Muscle layer of duodenum (tissue), 2 donors: ENCODE data around the gene KCND2.

Experiments used
- H3K27ac ChIP-seq: one replicate; pipeline ENCODE4 v1.7.0; 2013; ENCODE audit warnings: mild to moderate bottlenecking, low read length
- H3K27me3 ChIP-seq: one replicate; pipeline ENCODE4 v1.7.0; 2013; ENCODE audit warnings: low read depth, mild to moderate bottlenecking, control low read depth, low read length
- H3K36me3 ChIP-seq, 2 donors: one replicate each; pipeline ENCODE4 v1.7.0; 2013; ENCODE audit warnings: low read length in 2 of 2, control low read depth in 1 of 2, mild to moderate bottlenecking in 1 of 2; ENCODE audit not compliant: insufficient read depth in 2 of 2, control insufficient read depth in 1 of 2
- H3K4me1 ChIP-seq, 2 donors: one replicate each; pipeline ENCODE4 v1.7.0; 2013; ENCODE audit warnings: low read length in 2 of 2, mild to moderate bottlenecking in 2 of 2, control low read depth in 1 of 2, moderate library complexity in 1 of 2; ENCODE audit not compliant: insufficient read depth in 2 of 2, control insufficient read depth in 1 of 2
- H3K4me3 ChIP-seq, 2 donors: one replicate each; pipeline ENCODE4 v1.7.0; 2013; ENCODE audit warnings: low read length in 2 of 2, low read depth in 1 of 2, mild to moderate bottlenecking in 1 of 2
- H3K9me3 ChIP-seq, 2 donors: one replicate each; pipeline ENCODE4 v1.7.0; 2013; ENCODE audit warnings: low read length in 2 of 2, control low read depth in 1 of 2, mild to moderate bottlenecking in 1 of 2; ENCODE audit not compliant: control insufficient read depth in 1 of 2
- donor health status: healthy.

The KCND2 gene

DNA sequence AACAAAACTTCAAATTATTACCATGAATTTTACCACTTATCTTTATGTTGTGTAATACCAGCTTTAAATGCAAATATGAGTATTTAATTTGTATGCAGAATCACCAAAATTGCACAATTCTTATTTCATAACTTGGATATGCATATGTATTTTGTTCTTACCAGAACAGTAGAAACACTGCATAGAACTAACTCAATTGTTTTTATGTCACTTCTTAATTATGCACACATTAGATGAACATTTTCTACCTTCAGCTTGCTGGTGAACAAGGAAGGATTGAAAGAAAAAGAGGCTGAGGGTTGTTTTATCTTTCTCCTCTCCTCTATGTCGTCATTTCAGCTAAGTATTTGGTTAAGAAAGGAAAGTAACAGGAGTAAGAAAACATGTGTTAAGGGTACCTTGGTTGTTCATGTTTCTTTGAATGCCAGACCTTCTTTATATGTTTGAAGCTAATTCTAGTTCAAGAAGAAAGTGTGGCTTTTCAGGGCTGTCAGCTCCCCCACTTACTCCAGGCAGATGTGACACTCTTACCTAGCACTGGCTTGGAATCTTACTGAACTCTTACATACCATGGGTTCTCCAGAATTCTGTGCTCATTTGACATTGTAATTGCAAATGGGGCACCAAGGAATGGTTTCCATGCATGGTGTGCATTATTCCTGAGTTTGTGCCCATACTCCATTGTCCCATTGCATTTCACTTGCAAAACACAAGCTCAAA, 436.4 kb downstream of the KCND2 start:
- Histone ChIP-seq H3K27ac (no peak overlapping the region), H3K4me1 (no peaks in the 10 kb centered on the region), H3K4me3 (no peak overlapping the region), H3K9me3 (no peaks in the 10 kb centered on the region), H3K36me3 (no peaks in the 10 kb centered on the region), H3K27me3 (no peaks in the 10 kb centered on the region)

DNA sequence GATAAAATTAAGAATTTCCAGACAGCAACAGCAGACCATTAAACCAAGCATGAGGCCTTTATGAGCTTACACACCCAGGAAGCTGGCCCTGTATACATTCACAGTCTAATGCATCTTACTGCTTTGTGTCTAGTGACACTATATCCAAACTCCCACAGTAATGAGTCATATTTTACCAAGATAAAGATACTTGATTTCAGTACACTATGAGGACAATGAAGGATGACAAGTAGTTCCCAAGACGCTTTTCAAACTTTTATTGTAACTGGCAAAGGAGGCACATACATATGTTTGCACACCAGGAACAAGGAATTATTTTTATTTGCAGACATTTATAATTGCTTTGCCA, 437.0 kb downstream of the KCND2 start:
- Histone ChIP-seq H3K27ac (no peak overlapping the region), H3K4me3 (no peak overlapping the region), H3K27me3 (no peaks in the 10 kb centered on the region), H3K36me3 (no peaks in the 10 kb centered on the region), H3K9me3 (no peaks in the 10 kb centered on the region), H3K4me1 (no peaks in the 10 kb centered on the region)

DNA sequence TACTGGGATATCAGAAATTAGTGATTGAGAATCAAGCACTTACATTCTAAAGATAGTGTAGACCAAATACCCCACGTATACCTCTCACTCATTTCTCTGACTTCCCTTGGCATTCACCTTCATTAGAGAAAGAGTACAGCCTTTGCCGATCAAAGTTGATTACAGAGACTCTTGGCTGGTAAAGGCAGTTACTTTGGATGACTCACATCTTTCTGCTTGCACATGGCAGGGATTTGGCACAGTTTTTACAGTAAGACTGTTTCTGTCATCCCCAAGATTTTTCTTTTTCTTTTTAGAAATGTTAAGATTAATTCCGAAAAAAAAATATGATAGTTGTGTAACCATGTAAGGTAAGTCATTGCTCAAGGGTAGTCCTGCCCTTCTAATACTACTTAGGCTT, 442.0 kb downstream of the KCND2 start:
- Histone ChIP-seq H3K9me3 (no peaks in the 10 kb centered on the region), H3K36me3 (no peaks in the 10 kb centered on the region), H3K27ac (no peak overlapping the region), H3K4me3 (no peak overlapping the region), H3K27me3 (no peaks in the 10 kb centered on the region), H3K4me1 (no peaks in the 10 kb centered on the region)

DNA sequence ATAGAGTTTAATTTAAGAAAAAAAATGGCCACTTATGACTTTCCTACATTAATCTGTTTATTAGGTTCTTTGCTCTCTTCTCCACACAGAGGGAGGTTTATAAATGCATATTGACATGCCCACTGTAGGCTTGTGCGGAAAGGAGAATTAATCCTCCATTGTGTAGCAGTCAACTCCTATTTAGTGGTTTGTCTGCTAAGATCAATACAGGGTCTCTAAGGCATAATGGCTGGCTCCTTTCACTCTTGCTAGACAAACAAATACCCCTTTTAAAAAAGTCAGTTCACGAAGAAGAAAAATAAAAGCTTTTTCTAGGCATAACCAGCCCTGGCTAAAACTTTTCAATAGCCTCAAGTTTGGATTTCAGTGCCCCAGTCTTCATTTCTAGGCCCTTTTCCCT, 443.3 kb downstream of the KCND2 start:
- Histone ChIP-seq H3K4me3 (no peak overlapping the region), H3K27me3 (no peaks in the 10 kb centered on the region), H3K4me1 (no peaks in the 10 kb centered on the region), H3K36me3 (no peaks in the 10 kb centered on the region), H3K27ac (no peak overlapping the region), H3K9me3 (no peaks in the 10 kb centered on the region)

DNA sequence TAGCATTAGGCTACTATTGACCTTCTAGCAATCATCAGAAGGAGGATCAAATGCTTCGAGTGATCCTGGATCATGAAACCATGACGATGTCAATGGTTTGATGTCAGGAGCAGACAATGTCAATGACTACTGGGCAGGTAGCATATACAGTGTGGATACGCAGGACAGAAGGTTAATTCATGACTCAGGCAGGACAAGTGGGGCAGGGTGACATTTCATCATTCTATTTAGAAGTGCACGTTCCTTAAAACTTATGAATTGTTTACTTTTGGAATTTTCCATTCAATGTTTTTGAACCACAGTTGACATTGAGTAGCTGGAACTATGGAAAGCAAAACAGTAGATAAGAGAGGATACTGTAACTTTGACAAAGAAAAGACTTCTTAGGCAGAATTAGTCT, 444.2 kb downstream of the KCND2 start:
- Histone ChIP-seq H3K4me3 (no peak overlapping the region), H3K27me3 (no peaks in the 10 kb centered on the region), H3K36me3 (no peaks in the 10 kb centered on the region), H3K4me1 (no peaks in the 10 kb centered on the region), H3K27ac (no peak overlapping the region), H3K9me3 (no peaks in the 10 kb centered on the region)

DNA sequence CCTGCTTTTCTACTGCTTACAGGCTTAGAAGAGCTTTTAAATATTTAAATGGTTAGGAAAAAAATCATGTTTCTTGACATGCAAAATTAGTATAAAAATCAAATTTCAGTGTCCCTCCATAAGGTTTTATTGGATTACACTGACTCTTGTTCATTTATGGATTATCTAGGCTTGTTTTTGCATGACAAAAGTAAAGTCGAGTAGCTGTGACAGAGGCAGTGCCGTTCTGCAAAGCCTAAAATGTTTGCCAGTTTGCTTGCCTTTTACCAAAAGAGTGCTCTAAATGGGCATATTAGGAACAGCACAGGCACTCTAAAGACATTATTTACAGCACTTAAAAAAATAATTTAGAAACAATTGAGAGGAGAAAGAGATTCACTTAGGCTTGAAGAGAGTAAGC, 445.4 kb downstream of the KCND2 start:
- no peak overlapping the region for H3K4me3 ChIP-seq
- H3K36me3 ChIP-seq = no peaks in the 10 kb centered on the region
- no peaks in the 10 kb centered on the region for H3K27me3 ChIP-seq
- H3K9me3 ChIP-seq = no peaks in the 10 kb centered on the region
- no peaks in the 10 kb centered on the region for H3K4me1 ChIP-seq
- no peak overlapping the region for H3K27ac ChIP-seq

DNA sequence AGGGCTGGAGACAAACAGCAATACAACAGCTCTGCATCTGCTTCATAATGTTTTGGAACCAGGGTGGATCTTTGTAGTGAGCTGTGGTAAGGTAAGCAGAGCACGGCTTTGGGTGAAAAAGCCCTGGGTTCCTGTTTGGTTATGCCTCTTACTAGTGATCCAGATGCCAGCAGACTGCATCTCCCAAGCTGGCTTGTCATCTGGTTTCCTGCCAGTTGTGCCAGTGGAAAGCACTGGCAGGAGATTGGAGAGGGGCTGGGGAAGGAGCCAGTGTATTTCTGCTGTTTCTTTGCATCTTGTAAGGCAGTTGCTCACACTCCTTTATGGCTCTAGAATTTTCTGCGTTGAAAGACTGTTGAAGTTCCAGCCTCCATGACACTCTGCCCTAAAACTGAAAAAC, 447.3 kb downstream of the KCND2 start:
- Histone ChIP-seq H3K4me1 (no peaks in the 10 kb centered on the region), H3K9me3 (no peaks in the 10 kb centered on the region), H3K27me3 (no peaks in the 10 kb centered on the region), H3K36me3 (no peaks in the 10 kb centered on the region), H3K4me3 (no peak overlapping the region), H3K27ac (no peak overlapping the region)

DNA sequence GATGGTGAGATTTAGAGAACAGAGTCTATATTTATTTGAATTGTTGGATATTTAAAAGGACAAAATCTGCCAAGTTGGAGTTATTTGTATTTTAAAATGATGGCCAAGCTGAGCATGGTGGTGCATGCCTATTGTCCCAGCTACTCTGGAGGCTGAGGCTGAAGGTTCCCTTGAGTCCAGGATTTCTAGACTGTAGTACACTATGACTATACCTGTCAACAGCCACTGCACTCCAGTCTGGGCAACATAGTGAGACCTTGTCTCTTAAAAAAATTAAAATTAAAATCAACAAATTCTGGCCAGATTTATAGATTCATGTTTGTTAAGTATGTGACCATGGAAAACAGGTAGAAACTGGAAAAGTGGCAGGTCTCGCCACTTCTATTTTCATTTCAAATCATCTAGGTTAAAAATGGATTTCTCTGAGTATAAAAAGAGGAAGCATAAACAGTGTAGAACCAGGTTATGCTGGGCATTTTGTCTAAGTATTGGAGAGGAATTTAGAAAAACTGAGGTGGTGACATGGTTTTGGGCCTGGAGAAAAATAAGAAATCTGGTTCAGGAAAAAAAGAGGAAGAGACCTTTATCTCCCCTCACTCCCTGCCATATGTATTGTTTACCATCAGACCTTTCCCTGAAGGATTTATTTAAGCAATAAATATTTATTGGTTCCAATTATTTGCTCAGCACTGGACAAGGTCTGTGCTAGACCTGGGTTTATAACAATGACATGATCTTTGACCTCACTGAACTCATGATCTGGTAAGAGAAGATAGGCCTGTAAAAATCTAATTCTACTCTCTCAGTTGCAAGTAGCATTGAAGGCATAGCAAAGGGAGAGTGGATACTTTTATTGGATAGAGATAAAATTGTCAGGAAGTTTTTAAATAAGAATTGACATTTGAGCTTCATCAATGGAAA, 450.8 kb downstream of the KCND2 start:
- Histone ChIP-seq H3K27ac (no peak overlapping the region), H3K9me3 (no peaks in the 10 kb centered on the region)

DNA sequence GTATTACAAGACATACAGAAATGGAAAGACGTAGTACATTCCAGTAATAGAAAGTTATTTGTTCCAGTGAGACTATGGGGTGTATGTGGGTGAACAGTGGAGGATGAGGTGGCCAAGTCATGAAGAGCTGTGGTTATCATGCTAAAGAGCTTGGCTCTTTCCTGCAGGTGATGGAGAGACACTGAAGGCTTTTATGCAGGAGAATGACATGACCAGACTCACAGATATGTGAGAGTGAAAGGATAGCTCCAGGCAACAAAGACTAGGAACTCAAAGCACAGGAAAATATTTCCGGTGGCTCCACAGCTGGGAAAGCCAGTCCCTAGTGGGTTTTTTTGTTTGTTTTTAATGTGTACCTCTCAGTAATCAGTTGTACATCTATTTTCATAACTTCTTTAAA, 451.5 kb downstream of the KCND2 start:
- no peak overlapping the region for H3K4me3 ChIP-seq
- H3K27ac ChIP-seq = no peak overlapping the region
- no peaks in the 10 kb centered on the region for H3K9me3 ChIP-seq
- no peaks in the 10 kb centered on the region for H3K27me3 ChIP-seq
- no peaks in the 10 kb centered on the region for H3K36me3 ChIP-seq
- H3K4me1 ChIP-seq = no peaks in the 10 kb centered on the region

More for the DNA sequence above, 450.8 kb downstream of the KCND2 start:
- no peaks in the 10 kb centered on the region for H3K36me3 ChIP-seq
- H3K4me3 ChIP-seq = no peak overlapping the region
- no peaks in the 10 kb centered on the region for H3K27me3 ChIP-seq
- H3K4me1 ChIP-seq = no peaks in the 10 kb centered on the region

DNA sequence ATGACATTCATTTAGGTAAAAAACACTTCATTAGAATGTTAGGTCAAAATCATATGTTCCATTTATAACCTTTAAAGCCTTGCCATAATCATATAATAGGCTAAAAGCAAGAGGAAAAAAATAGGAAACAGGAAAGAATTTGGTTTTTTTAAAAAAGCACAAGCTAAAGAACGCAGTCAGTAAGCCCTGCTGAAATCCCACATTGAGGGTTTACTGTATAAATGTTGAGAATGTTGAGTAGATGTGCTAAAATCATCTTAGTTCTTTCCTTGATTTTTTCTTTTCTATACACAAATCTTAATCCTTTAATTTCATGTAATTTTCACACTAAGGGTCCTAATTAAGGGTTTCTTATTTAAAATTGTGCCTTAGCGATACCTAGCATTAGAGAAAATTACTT, 452.0 kb downstream of the KCND2 start:
- H3K4me1 ChIP-seq = no peaks in the 10 kb centered on the region
- H3K9me3 ChIP-seq = no peaks in the 10 kb centered on the region
- H3K27ac ChIP-seq = no peak overlapping the region
- H3K36me3 ChIP-seq = no peaks in the 10 kb centered on the region
- H3K27me3 ChIP-seq = no peaks in the 10 kb centered on the region
- no peak overlapping the region for H3K4me3 ChIP-seq

DNA sequence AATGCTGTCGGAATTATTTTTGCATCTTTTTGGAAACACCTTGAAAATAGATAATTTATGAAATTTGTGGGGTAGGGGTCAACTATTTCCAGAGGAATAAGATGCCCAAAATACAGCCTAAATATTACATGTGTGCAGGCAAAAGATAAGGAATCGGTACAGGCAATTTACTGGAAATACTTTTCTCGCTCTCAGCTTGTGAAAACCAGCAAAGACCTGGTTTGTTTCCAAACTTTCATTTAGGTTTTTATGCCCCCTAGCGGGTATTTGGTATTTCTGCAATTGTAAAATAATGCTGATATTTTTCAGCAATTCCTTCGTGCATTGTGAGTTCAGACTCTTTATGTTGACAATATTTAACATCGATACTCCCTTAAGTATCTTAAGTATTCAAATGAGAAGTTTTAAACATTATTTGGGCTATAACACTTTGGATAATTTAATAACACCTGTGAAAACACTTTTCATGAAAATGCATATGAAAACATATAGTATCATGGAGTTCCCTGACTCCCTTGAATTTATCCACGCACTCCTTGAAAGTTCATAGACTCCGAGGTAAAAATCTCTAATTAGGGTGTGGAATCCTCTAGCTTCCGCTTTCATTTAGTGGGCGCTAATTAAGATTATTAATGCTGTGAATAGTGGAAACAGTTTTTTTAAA, 452.5 kb downstream of the KCND2 start:
- Histone ChIP-seq H3K27ac (no peak overlapping the region), H3K27me3 (no peaks in the 10 kb centered on the region), H3K4me1 (no peaks in the 10 kb centered on the region), H3K36me3 (no peaks in the 10 kb centered on the region), H3K4me3 (no peak overlapping the region), H3K9me3 (no peaks in the 10 kb centered on the region)
